ENCODE data around the gene CYSLTR2.

Gene CYSLTR2

DNA sequence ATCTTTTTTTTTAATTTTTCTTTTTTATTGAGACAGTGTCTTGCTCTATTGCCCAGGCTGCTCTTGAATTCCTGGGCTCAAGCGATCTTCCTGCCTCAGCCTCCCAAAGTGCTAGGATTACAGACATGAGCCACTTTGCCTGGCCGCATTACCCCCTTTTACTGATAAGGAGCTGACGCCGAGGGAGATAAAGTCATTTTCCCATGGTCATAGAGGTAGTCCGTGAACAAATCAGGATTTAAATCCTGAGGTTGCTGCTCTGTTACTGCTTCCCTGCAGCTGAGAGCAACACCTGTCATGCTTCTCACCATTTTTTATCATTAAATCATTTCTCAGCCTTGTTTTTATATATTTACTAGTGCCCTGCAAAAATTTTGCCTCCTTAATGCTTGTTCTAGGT is 7.4 kb downstream of the CYSLTR2 start:
- ChIA-PET CTCF (no interaction called here), POLR2A (no interaction called here)
- H3K4me3 ChIP-seq (ENCODE audit: low read depth, low read length), result no peak overlapping the region
- no peak for TF ChIP-seq ZSCAN16 (tag by site-specific recombination; IDR thresholded peaks at IDR 0.05)
- no peak for TF ChIP-seq ZNF433 (tag by site-specific recombination; IDR thresholded peaks at IDR 0.05; ENCODE audit: low read depth)
- TF ChIP-seq ZNF510 (tag by site-specific recombination; IDR thresholded peaks at IDR 0.05; ENCODE audit: insufficient replicate concordance), result no peak
- TF ChIP-seq, protein P1, sequence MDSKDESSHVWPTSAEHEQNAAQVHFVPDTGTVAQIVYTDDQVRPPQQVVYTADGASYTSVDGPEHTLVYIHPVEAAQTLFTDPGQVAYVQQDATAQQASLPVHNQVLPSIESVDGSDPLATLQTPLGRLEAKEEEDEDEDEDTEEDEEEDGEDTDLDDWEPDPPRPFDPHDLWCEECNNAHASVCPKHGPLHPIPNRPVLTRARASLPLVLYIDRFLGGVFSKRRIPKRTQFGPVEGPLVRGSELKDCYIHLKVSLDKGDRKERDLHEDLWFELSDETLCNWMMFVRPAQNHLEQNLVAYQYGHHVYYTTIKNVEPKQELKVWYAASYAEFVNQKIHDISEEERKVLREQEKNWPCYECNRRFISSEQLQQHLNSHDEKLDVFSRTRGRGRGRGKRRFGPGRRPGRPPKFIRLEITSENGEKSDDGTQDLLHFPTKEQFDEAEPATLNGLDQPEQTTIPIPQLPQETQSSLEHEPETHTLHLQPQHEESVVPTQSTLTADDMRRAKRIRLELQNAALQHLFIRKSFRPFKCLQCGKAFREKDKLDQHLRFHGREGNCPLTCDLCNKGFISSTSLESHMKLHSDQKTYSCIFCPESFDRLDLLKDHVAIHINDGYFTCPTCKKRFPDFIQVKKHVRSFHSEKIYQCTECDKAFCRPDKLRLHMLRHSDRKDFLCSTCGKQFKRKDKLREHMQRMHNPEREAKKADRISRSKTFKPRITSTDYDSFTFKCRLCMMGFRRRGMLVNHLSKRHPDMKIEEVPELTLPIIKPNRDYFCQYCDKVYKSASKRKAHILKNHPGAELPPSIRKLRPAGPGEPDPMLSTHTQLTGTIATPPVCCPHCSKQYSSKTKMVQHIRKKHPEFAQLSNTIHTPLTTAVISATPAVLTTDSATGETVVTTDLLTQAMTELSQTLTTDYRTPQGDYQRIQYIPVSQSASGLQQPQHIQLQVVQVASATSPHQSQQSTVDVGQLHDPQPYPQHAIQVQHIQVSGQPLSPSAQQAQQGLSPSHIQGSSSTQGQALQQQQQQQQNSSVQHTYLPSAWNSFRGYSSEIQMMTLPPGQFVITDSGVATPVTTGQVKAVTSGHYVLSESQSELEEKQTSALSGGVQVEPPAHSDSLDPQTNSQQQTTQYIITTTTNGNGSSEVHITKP (tag by site-specific recombination; IDR thresholded peaks at IDR 0.05), result no peak
- no peak for TF ChIP-seq ZNF341 (tag by site-specific recombination; IDR thresholded peaks at IDR 0.05; ENCODE audit: low read depth)
- TF ChIP-seq ZBTB20 (tag by site-specific recombination; IDR thresholded peaks at IDR 0.05), result no peak
- TF ChIP-seq ZSCAN30 (tag by site-specific recombination; IDR thresholded peaks at IDR 0.05), result no peak
- no peak for TF ChIP-seq GLIS1 (tag by site-specific recombination; IDR thresholded peaks at IDR 0.05)
- no peak for TF ChIP-seq ZBTB7A (tag by site-specific recombination; IDR thresholded peaks at IDR 0.05; ENCODE audit: low read depth)
- no peak for TF ChIP-seq ZNF48 (tag by site-specific recombination; IDR thresholded peaks at IDR 0.05)
- TF ChIP-seq, protein P2, sequence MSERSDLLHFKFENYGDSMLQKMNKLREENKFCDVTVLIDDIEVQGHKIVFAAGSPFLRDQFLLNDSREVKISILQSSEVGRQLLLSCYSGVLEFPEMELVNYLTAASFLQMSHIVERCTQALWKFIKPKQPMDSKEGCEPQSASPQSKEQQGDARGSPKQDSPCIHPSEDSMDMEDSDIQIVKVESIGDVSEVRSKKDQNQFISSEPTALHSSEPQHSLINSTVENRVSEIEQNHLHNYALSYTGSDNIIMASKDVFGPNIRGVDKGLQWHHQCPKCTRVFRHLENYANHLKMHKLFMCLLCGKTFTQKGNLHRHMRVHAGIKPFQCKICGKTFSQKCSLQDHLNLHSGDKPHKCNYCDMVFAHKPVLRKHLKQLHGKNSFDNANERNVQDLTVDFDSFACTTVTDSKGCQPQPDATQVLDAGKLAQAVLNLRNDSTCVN (tag by site-specific recombination; optimal IDR thresholded peaks at IDR 0.05), result no peak
- TF ChIP-seq ZNF121 (tag by site-specific recombination; IDR thresholded peaks at IDR 0.05), result no peak
- no peak for TF ChIP-seq ZNF791 (tag by site-specific recombination; IDR thresholded peaks at IDR 0.05)
- no peak for TF ChIP-seq MZF1 (tag by site-specific recombination; IDR thresholded peaks at IDR 0.05; ENCODE audit: borderline replicate concordance)
- no peak for TF ChIP-seq ZNF132 (tag by site-specific recombination; IDR thresholded peaks at IDR 0.05; ENCODE audit: borderline replicate concordance)
- no peak for TF ChIP-seq ZNF174 (tag by site-specific recombination; IDR thresholded peaks at IDR 0.05)
- TF ChIP-seq ZNF585B (tag by site-specific recombination; IDR thresholded peaks at IDR 0.05), result no peak
- TF ChIP-seq ZEB2 (tag by site-specific recombination; IDR thresholded peaks at IDR 0.05), result no peak
- TF ChIP-seq ZNF211 (tag by site-specific recombination; IDR thresholded peaks at IDR 0.05; ENCODE audit: low read depth), result no peak
- no peak for TF ChIP-seq ZNF146 (tag by site-specific recombination; IDR thresholded peaks at IDR 0.05)
- H3K4me1 ChIP-seq (ENCODE audit: control insufficient read depth, insufficient read depth, low read length), result no peaks in the 10 kb centered on the region
- H3K36me3 ChIP-seq (ENCODE audit: control insufficient read depth in 2 of 2, insufficient read depth in 1 of 2, low read length in 2 of 2), result no peaks in the 10 kb centered on the region
- H3K27ac ChIP-seq (ENCODE audit: extremely low read depth, low read depth, low read length), result no peak overlapping the region
- H3K9me3 ChIP-seq (ENCODE audit: control insufficient read depth, insufficient read depth, low read depth, low read length), result no peaks in the 10 kb centered on the region

DNA sequence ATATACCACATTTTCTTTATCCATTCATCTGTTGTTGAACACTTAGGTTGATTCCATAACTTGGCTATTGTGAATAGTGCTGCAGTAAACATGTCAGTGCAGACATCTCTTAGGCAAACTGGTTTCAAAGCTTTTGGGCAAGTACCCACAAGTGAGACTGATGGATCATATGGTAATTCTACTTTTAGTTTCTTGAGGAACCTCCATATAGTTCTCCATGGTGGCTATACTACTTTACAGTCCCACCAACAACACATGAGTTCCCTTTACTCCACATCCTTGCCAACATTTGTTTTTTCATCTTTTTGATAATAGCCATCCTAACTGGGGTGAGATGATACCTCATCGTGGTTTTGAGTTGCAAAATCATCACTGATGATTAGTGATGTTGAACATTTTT is 8.5 kb downstream of the CYSLTR2 start:
- CTCF ChIA-PET, result no interaction called here
- TF ChIP-seq ZNF132 (tag by site-specific recombination; IDR thresholded peaks at IDR 0.05; ENCODE audit: borderline replicate concordance) (no peak), ZNF837 (tag by site-specific recombination; IDR thresholded peaks at IDR 0.05) (no peak), SCRT2 (tag by site-specific recombination; IDR thresholded peaks at IDR 0.05) (no peak), ZNF792 (tag by site-specific recombination; IDR thresholded peaks at IDR 0.05) (no peak), SP7 (tag by site-specific recombination; IDR thresholded peaks at IDR 0.05) (no peak), ZNF548 (tag by site-specific recombination; IDR thresholded peaks at IDR 0.05) (no peak), YY1 (tag by site-specific recombination; IDR thresholded peaks at IDR 0.05) (no peak), ZNF354C (tag by site-specific recombination; IDR thresholded peaks at IDR 0.05; ENCODE audit: borderline replicate concordance, low read depth) (no peak)
- TF ChIP-seq, protein P3, sequence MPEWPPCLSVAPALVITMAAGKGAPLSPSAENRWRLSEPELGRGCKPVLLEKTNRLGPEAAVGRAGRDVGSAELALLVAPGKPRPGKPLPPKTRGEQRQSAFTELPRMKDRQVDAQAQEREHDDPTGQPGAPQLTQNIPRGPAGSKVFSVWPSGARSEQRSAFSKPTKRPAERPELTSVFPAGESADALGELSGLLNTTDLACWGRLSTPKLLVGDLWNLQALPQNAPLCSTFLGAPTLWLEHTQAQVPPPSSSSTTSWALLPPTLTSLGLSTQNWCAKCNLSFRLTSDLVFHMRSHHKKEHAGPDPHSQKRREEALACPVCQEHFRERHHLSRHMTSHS (tag by site-specific recombination; IDR thresholded peaks at IDR 0.05), result no peak
- TF ChIP-seq, protein P4, sequence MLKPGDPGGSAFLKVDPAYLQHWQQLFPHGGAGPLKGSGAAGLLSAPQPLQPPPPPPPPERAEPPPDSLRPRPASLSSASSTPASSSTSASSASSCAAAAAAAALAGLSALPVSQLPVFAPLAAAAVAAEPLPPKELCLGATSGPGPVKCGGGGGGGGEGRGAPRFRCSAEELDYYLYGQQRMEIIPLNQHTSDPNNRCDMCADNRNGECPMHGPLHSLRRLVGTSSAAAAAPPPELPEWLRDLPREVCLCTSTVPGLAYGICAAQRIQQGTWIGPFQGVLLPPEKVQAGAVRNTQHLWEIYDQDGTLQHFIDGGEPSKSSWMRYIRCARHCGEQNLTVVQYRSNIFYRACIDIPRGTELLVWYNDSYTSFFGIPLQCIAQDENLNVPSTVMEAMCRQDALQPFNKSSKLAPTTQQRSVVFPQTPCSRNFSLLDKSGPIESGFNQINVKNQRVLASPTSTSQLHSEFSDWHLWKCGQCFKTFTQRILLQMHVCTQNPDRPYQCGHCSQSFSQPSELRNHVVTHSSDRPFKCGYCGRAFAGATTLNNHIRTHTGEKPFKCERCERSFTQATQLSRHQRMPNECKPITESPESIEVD (tag by site-specific recombination; IDR thresholded peaks at IDR 0.05), result no peak
- TF ChIP-seq, protein P5, sequence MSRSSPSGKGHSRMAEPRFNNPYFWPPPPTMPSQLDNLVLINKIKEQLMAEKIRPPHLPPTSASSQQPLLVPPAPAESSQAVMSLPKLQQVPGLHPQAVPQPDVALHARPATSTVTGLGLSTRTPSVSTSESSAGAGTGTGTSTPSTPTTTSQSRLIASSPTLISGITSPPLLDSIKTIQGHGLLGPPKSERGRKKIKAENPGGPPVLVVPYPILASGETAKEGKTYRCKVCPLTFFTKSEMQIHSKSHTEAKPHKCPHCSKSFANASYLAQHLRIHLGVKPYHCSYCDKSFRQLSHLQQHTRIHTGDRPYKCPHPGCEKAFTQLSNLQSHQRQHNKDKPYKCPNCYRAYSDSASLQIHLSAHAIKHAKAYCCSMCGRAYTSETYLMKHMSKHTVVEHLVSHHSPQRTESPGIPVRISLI (tag by site-specific recombination; IDR thresholded peaks at IDR 0.05), result no peak

More for the DNA sequence above, 8.5 kb downstream of the CYSLTR2 start:
- Histone ChIP-seq H3K36me3 (ENCODE audit: control insufficient read depth in 2 of 2, insufficient read depth in 1 of 2, low read length in 2 of 2) (no peaks in the 10 kb centered on the region), H3K27ac (ENCODE audit: extremely low read depth, low read depth, low read length) (no peak overlapping the region), H3K4me1 (ENCODE audit: control insufficient read depth, insufficient read depth, low read length) (no peaks in the 10 kb centered on the region), H3K4me3 (ENCODE audit: low read depth, low read length) (no peak overlapping the region), H3K9me3 (ENCODE audit: control insufficient read depth, insufficient read depth, low read depth, low read length) (no peaks in the 10 kb centered on the region)
- POLR2A ChIA-PET, result no interaction called here

Data from HEK293 (cell line).